GM12873 (cell line): ENCODE results near the gene TTC12.

Experiments
- CTCF ChIP-seq: IDR thresholded peaks from 2 replicates; pipeline ENCODE4 v1.5.1; 2012; ENCODE audit warnings: low read depth, mild to moderate bottlenecking, moderate library complexity, low read length, control low read depth; ENCODE audit not compliant: insufficient read depth; ENCODE audit errors: missing control alignments

TTC12 gene

GRCh38 chr11:113304916-113305315 is 9.5 kb upstream of the TTC12 start:
- TF ChIP-seq CTCF: no peak

- TF ChIP-seq CTCF: peak; percentile 98
These were observed 8.7 kb upstream of the TTC12 start for GRCh38 chr11:113305440-113306336.

GRCh38 chr11:113308601-113309000 is 5.8 kb upstream of the TTC12 start:
- TF ChIP-seq CTCF: no peak

GRCh38 chr11:113311536-113311935 is 2.8 kb upstream of the TTC12 start:
- no peak for TF ChIP-seq CTCF

GRCh38 chr11:113313601-113314000 is 782 bp upstream of the TTC12 start:
- TF ChIP-seq CTCF: no peak

GRCh38 chr11:113314065-113314388 is 356 bp upstream of the TTC12 start:
- TF ChIP-seq CTCF: no peak

GRCh38 chr11:113315811-113316210 is 1.4 kb downstream of the TTC12 start:
- TF ChIP-seq CTCF: no peak
